H9 (cell line): ENCODE measurements around the gene VRK2. TPM values are rescaled to one million over a fixed set of nuclear protein-coding genes. Genes with fewer than 3 reads are reported as not detected.

Experiments used
- DNase-seq: peaks from one replicate; pipeline ENCODE4 v3.0.0-alpha.2; 2017
- H2AFZ ChIP-seq: one replicate; pipeline ENCODE4 v1.6.1; 2013; ENCODE audit warnings: mild to moderate bottlenecking, low read length, control low read depth, moderate library complexity
- H2AK5ac ChIP-seq: 2 replicates; pipeline ENCODE4 v1.6.1; 2013; ENCODE audit warnings: low read length, control low read depth, mixed read lengths; ENCODE audit not compliant: insufficient read length
- H2BK120ac ChIP-seq: one replicate; pipeline ENCODE4 v1.6.1; 2013; ENCODE audit warnings: low read depth, mild to moderate bottlenecking, low read length, control low read depth, inconsistent platforms; ENCODE audit not compliant: poor library complexity, severe bottlenecking
- H2BK12ac ChIP-seq: 2 replicates; pipeline ENCODE4 v1.6.1; 2013; ENCODE audit warnings: low read length, control low read depth, mixed read lengths, low read depth; ENCODE audit not compliant: insufficient read length
- H2BK15ac ChIP-seq: 2 replicates; pipeline ENCODE4 v1.6.1; 2013; ENCODE audit warnings: low read depth, low read length, control low read depth
- H2BK20ac ChIP-seq: one replicate; pipeline ENCODE4 v1.6.1; 2013; ENCODE audit warnings: low read depth, mild to moderate bottlenecking, low read length, control low read depth, inconsistent platforms; ENCODE audit not compliant: poor library complexity, severe bottlenecking
- H2BK5ac ChIP-seq: 2 replicates; pipeline ENCODE4 v1.6.1; 2013; ENCODE audit warnings: low read length, control low read depth, mixed read lengths; ENCODE audit not compliant: insufficient read length
- H3K14ac ChIP-seq: 2 replicates; pipeline ENCODE4 v1.6.1; 2013; ENCODE audit warnings: low read length, control low read depth; ENCODE audit not compliant: insufficient read depth
- H3K18ac ChIP-seq: 2 replicates; pipeline ENCODE4 v1.6.1; 2013; ENCODE audit warnings: low read depth, mild to moderate bottlenecking, mixed read lengths, low read length, control low read depth; ENCODE audit not compliant: insufficient read length
- H3K23ac ChIP-seq: 2 replicates; pipeline ENCODE4 v1.6.1; 2013; ENCODE audit warnings: low read length, control low read depth, mixed read lengths, low read depth; ENCODE audit not compliant: insufficient read length
- H3K23me2 ChIP-seq: 2 replicates; pipeline ENCODE4 v1.6.1; 2013; ENCODE audit warnings: low read depth, mild to moderate bottlenecking, mixed read lengths, low read length, control low read depth; ENCODE audit not compliant: insufficient read length, poor library complexity, severe bottlenecking
- H3K27ac ChIP-seq: 2 replicates; pipeline ENCODE4 v1.5.1; 2013; ENCODE audit warnings: low read length, control low read depth, mixed read lengths, low read depth; ENCODE audit not compliant: insufficient read length
- H3K27me3 ChIP-seq: 2 replicates; pipeline ENCODE4 v1.6.1; 2013; ENCODE audit warnings: low read length, control low read depth, inconsistent platforms; ENCODE audit not compliant: insufficient read depth
- H3K4ac ChIP-seq: 2 replicates; pipeline ENCODE4 v1.6.1; 2013; ENCODE audit warnings: low read depth, mild to moderate bottlenecking, control low read depth, inconsistent platforms, low read length, moderate library complexity
- H3K4me1 ChIP-seq: 2 replicates; pipeline ENCODE4 v1.6.1; 2013; ENCODE audit warnings: low read length, control low read depth, inconsistent platforms; ENCODE audit not compliant: insufficient read depth
- H3K4me2 ChIP-seq: 2 replicates; pipeline ENCODE4 v1.6.1; 2013; ENCODE audit warnings: low read length, control low read depth, mixed read lengths; ENCODE audit not compliant: insufficient read length, insufficient read depth
- H3K56ac ChIP-seq: 2 replicates; pipeline ENCODE4 v1.6.1; 2013; ENCODE audit warnings: low read depth, mild to moderate bottlenecking, mixed read lengths, low read length, control low read depth; ENCODE audit not compliant: insufficient read length
- H3K79me1 ChIP-seq: 2 replicates; pipeline ENCODE4 v1.6.1; 2013; ENCODE audit warnings: low read depth, mild to moderate bottlenecking, moderate library complexity, low read length, control low read depth, inconsistent platforms; ENCODE audit not compliant: insufficient read depth, poor library complexity, severe bottlenecking
- H3K79me2 ChIP-seq: 2 replicates; pipeline ENCODE4 v1.6.1; 2013; ENCODE audit warnings: low read length, control low read depth, inconsistent platforms; ENCODE audit not compliant: insufficient read depth
- H3K9ac ChIP-seq: 2 replicates; pipeline ENCODE4 v1.6.1; 2013; ENCODE audit warnings: low read length, control low read depth, mixed read lengths; ENCODE audit not compliant: insufficient read length; ENCODE audit errors: extremely low read depth
- H3K9me3 ChIP-seq: one replicate; pipeline ENCODE4 v1.6.1; 2013; ENCODE audit warnings: low read depth, low read length, inconsistent platforms; ENCODE audit not compliant: control insufficient read depth
- H3T11ph ChIP-seq: one replicate; pipeline ENCODE4 v1.6.1; 2013; ENCODE audit warnings: mild to moderate bottlenecking, low read length, control low read depth, inconsistent platforms
- H4K20me1 ChIP-seq: one replicate; pipeline ENCODE4 v1.6.1; 2013; ENCODE audit not compliant: control insufficient read depth, insufficient read length, insufficient read depth
- H4K5ac ChIP-seq: 2 replicates; pipeline ENCODE4 v1.6.1; 2013; ENCODE audit warnings: low read depth, mild to moderate bottlenecking, mixed read lengths, low read length, control low read depth; ENCODE audit not compliant: insufficient read length
- H4K8ac ChIP-seq: replicated peaks from 2 replicates; pipeline ENCODE4 v1.6.1; 2013; ENCODE audit warnings: low read length, control low read depth, mixed read lengths, low read depth; ENCODE audit not compliant: insufficient read length
- H4K91ac ChIP-seq: 2 replicates; pipeline ENCODE4 v1.6.1; 2013; ENCODE audit warnings: low read depth, mild to moderate bottlenecking, moderate library complexity, mixed read lengths, low read length, control low read depth; ENCODE audit not compliant: insufficient read length
- H3K27ac Mint-ChIP-seq, 3 experiments: 2 replicates in 2 of 3; 3 replicates in 1 of 3; pipeline ENCODE4 v1.8.0; 2020 to 2021; ENCODE audit warnings: mixed read lengths in 3 of 3, mild to moderate bottlenecking in 1 of 3, moderate library complexity in 1 of 3
- H3K27me3 Mint-ChIP-seq: 2 replicates; pipeline ENCODE4 v1.8.0; 2021; ENCODE audit warnings: low read depth, mild to moderate bottlenecking, moderate library complexity, mixed read lengths
- H3K36me3 Mint-ChIP-seq, 3 experiments: 2 replicates in 2 of 3; 3 replicates in 1 of 3; pipeline ENCODE4 v1.8.0; 2020 to 2021; ENCODE audit warnings: low read depth in 3 of 3, mixed read lengths in 3 of 3; ENCODE audit not compliant: insufficient read depth in 1 of 3
- H3K4me1 Mint-ChIP-seq, 2 experiments: 2 replicates each; pipeline ENCODE4 v1.8.0; 2020; ENCODE audit warnings: mixed read lengths in 2 of 2
- H3K4me3 Mint-ChIP-seq, 2 experiments: 2 replicates in 1 of 2; 3 replicates in 1 of 2; pipeline ENCODE4 v1.8.0; 2020 to 2021; ENCODE audit warnings: mild to moderate bottlenecking in 2 of 2, mixed read lengths in 2 of 2, moderate library complexity in 1 of 2
- H3K9me3 Mint-ChIP-seq, 2 experiments: 2 replicates in 1 of 2; 3 replicates in 1 of 2; pipeline ENCODE4 v1.8.0; 2020; ENCODE audit warnings: mild to moderate bottlenecking in 2 of 2, mixed read lengths in 2 of 2, moderate library complexity in 1 of 2
- WGBS: extraction: QIAGEN DNeasy Blood & Tissue Kit; methylation state at CpG from one replicate; pipeline ENCODE4 v1.1.7; 2013; ENCODE audit warnings: missing lambda C conversion rate, low lambda C conversion rate, mixed read lengths; ENCODE audit not compliant: insufficient read length; ENCODE audit errors: extremely low coverage; 5-methylcytosine and 5-hydroxymethylcytosine counted together
- total RNA-seq: library from RNA; stranded (reverse); gene quantifications from 2 replicates; pipeline ENCODE4 v1.2.1, GENCODE V29; 2021
- TF ChIP-seq, protein P1 (sequence below): fragments of 200-600 bp; sonication (generic); conservative IDR thresholded peaks from 3 replicates; pipeline ENCODE4 v1.8.0; 2021; ENCODE audit warnings: antibody characterized with exemption, mild to moderate bottlenecking

Gene VRK2
- total RNA-seq, 1 experiment from 2014 or later, result 23.8 TPM

DNA sequence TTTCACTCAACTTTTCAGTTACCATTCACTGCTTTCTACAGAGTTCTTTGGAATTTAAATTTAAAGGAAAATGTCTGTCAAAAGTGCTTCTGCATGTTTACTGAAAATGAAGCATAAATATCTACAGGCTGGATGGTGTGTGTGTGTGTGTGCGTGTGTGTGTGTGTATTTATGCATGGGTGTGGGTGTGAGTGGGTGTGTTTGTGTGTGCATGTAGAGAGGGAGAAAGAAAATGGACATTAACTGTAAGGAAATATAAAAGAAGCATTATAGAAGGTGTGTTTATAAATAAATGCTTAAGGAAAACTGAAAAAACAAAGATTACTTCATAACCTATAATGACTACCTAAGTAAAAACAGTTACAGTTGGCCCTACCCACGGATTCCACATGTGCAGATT lies 151.3 kb downstream of the VRK2 start:
- H3K27ac Mint-ChIP-seq, result peak overlapping the region in 2 of 3 experiments; percentile 29 to 49; a peak in 4 of 7 replicates

More for the DNA sequence above, 151.3 kb downstream of the VRK2 start:
- Histone ChIP-seq H3K4ac (no peak overlapping the region), H2BK12ac (no peak overlapping the region), H4K20me1 (no peaks in the 10 kb centered on the region), H4K5ac (no peak overlapping the region), H3K18ac (no peak overlapping the region), H2AFZ (no peak overlapping the region), H3K79me2 (no peaks in the 10 kb centered on the region), H3K14ac (no peak overlapping the region), H2BK5ac (no peak overlapping the region), H3K4me1 (no peaks in the 10 kb centered on the region), H3K9ac (no peak overlapping the region), H3K27ac (no peak overlapping the region), H2AK5ac (no peak overlapping the region), H3K4me2 (no peak overlapping the region), H2BK15ac (no peak overlapping the region), H4K91ac (no peak overlapping the region), H3K79me1 (no peaks in the 10 kb centered on the region), H3K56ac (no peak overlapping the region), H3K9me3 (no peaks in the 10 kb centered on the region), H4K8ac (no peak overlapping the region), H3T11ph (no peak overlapping the region), H2BK20ac (no peak overlapping the region), H3K27me3 (no peaks in the 10 kb centered on the region), H3K23ac (no peak overlapping the region), H3K23me2 (no peaks in the 10 kb centered on the region), H2BK120ac (no peak overlapping the region)
- TF ChIP-seq, protein P1, sequence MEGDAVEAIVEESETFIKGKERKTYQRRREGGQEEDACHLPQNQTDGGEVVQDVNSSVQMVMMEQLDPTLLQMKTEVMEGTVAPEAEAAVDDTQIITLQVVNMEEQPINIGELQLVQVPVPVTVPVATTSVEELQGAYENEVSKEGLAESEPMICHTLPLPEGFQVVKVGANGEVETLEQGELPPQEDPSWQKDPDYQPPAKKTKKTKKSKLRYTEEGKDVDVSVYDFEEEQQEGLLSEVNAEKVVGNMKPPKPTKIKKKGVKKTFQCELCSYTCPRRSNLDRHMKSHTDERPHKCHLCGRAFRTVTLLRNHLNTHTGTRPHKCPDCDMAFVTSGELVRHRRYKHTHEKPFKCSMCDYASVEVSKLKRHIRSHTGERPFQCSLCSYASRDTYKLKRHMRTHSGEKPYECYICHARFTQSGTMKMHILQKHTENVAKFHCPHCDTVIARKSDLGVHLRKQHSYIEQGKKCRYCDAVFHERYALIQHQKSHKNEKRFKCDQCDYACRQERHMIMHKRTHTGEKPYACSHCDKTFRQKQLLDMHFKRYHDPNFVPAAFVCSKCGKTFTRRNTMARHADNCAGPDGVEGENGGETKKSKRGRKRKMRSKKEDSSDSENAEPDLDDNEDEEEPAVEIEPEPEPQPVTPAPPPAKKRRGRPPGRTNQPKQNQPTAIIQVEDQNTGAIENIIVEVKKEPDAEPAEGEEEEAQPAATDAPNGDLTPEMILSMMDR, result no peak
- DNase-seq, result no peak
- Mint-ChIP-seq H3K4me3 (no peak overlapping the region), H3K36me3 (peaks cover 3 to 17% (median 12%) of the 10 kb centered on the region in 3 experiments; a peak in 5 of 7 replicates), H3K9me3 (no peaks in the 10 kb centered on the region), H3K4me1 (no peaks in the 10 kb centered on the region), H3K27me3 (no peaks in the 10 kb centered on the region)
- WGBS, result no CpG with 5 or more reads among the region's 2 CpGs
